Keratinocyte (primary cell): ENCODE results near the gene SETD1B.

ENCODE experiments used
- CTCF ChIP-seq, 3 experiments: IDR thresholded peaks in 1 of 3; conservative IDR thresholded peaks in 1 of 3; optimal IDR thresholded peaks in 1 of 3; 2 replicates in 2 of 3; 3 replicates in 1 of 3; pipeline versions ENCODE3 to v1.5.1; 2011; ENCODE audit warnings: low read length in 3 of 3, mild to moderate bottlenecking in 3 of 3, moderate library complexity in 2 of 3, control low read depth in 1 of 3, inconsistent platforms in 1 of 3; ENCODE audit not compliant: insufficient read depth in 2 of 3; ENCODE audit errors: extremely low read depth in 1 of 3
- EZH2 ChIP-seq: IDR thresholded peaks from one replicate; pipeline ENCODE4 v1.6.1; 2012; ENCODE audit warnings: inconsistent platforms, mild to moderate bottlenecking, low read length, moderate library complexity

GRCh38 chr12:121800694-121801594, 2.9 kb upstream of the SETD1B start:
- TF ChIP-seq CTCF (optimal IDR thresholded peaks at IDR 0.05 in 1 of 3, IDR thresholded peaks at IDR 0.05 in 1 of 3, conservative IDR thresholded peaks at IDR 0.05 in 1 of 3; ENCODE audit: extremely low read depth in 1 of 3, insufficient read depth in 2 of 3, low read length in 3 of 3) (no peak), EZH2 (no peak)
